Measurements from ENCODE around the gene C3orf20. TPM values are rescaled to one million over a fixed set of nuclear protein-coding genes. Genes with fewer than 3 reads are reported as not detected.

The C3orf20 gene
- total RNA-seq (2014; rRNA removed; shearing (Covaris generic)) (not detected in 2 replicates), polyA plus RNA-seq (2016; fragmentation: Nextera tagmentation; extraction: Ambion mirVana) (not detected in 2 replicates)

GRCh38 chr3:14674841-14675240 is at the start of gene C3orf20:
C3orf20 (plus strand) TSS chr3:14675141; CDS start chr3:14682714, 7,573 bp downstream.
- Histone ChIP-seq H3F3A (ENCODE audit: insufficient read depth) (peaks cover 18% of the 10 kb centered on the region; the same call in 1 of the 2 replicates), H3K4me3 (no peak within 1 kb of the TSS), H3K4me2 (ENCODE audit: unreplicated experiment) (no peak within 1 kb of the TSS), H2AFZ (no peak within 1 kb of the TSS), H3K9me3 (ENCODE audit: low read depth) (no peaks in the 10 kb centered on the region), H3K36me3 (ENCODE audit: low read depth) (peaks cover 22% of the 10 kb centered on the region; the same call in 1 of the 2 replicates), H3K9me2 (ENCODE audit: insufficient read depth) (no peaks in the 10 kb centered on the region), H3K27me3 (replicated peaks; ENCODE audit: insufficient read depth) (no peaks in the 10 kb centered on the region), H3K27ac (no peak within 1 kb of the TSS), H4K20me1 (ENCODE audit: insufficient read depth) (no peaks in the 10 kb centered on the region), H3K79me2 (ENCODE audit: insufficient read depth) (no peaks in the 10 kb centered on the region), H3K9ac (no peak within 1 kb of the TSS), H3K4me1 (ENCODE audit: insufficient read depth) (no peaks in the 10 kb centered on the region)
- in situ Hi-C loops (cut with MboI): loop anchor here (5.0 kb wide), 1 partner anchor 247 kb away; no protein-coding TSS in a partner anchor
- DNase-seq: no peak
- 76 to 80% methylated on average over 7 of the region's 7 CpGs for WGBS, 2 experiments (ENCODE audit: low coverage in 1 of 2, low lambda C conversion rate in 2 of 2, missing lambda C conversion rate in 2 of 2)
- no peak for TF ChIP-seq EZH2phosphoT487 (IDR thresholded peaks at IDR 0.05; ENCODE audit: insufficient read depth, low read depth)
- TF ChIP-seq EZH2 (IDR thresholded peaks at IDR 0.05; ENCODE audit: insufficient read depth, poor library complexity, severe bottlenecking): no peak

GRCh38 chr3:14625443-14625842 is 49.5 kb upstream of the C3orf20 start:
- Histone ChIP-seq H3K36me3 (ENCODE audit: low read depth) (no peaks in the 10 kb centered on the region), H3K27ac (no peak overlapping the region), H2AFZ (no peak overlapping the region), H3K27me3 (replicated peaks; ENCODE audit: insufficient read depth) (no peaks in the 10 kb centered on the region), H4K20me1 (ENCODE audit: insufficient read depth) (no peaks in the 10 kb centered on the region), H3K9me3 (ENCODE audit: low read depth) (no peaks in the 10 kb centered on the region), H3K4me3 (no peak overlapping the region), H3K4me2 (ENCODE audit: unreplicated experiment) (no peak overlapping the region), H3K79me2 (ENCODE audit: insufficient read depth) (no peaks in the 10 kb centered on the region), H3F3A (ENCODE audit: insufficient read depth) (0 out of 2 replicates have a peak, but pooled peaks cover 4% of the 10 kb centered on the region), H3K4me1 (ENCODE audit: insufficient read depth) (peaks cover 6% of the 10 kb centered on the region), H3K9me2 (ENCODE audit: insufficient read depth) (no peaks in the 10 kb centered on the region), H3K9ac (no peak overlapping the region)
- DNase-seq: no peak
- in situ Hi-C loops (cut with MboI): no loop called here
- TF ChIP-seq EZH2 (IDR thresholded peaks at IDR 0.05; ENCODE audit: insufficient read depth, poor library complexity, severe bottlenecking) (no peak), EZH2phosphoT487 (IDR thresholded peaks at IDR 0.05; ENCODE audit: insufficient read depth, low read depth) (no peak)
- WGBS, 2 experiments (ENCODE audit: low coverage in 1 of 2, low lambda C conversion rate in 2 of 2, missing lambda C conversion rate in 2 of 2): 65 to 71% methylated on average over 6 of the region's 6 CpGs

- H3K9ac ChIP-seq: no peak overlapping the region
- WGBS, 2 experiments (ENCODE audit: low coverage in 1 of 2, low lambda C conversion rate in 2 of 2, missing lambda C conversion rate in 2 of 2): 86 to 88% methylated on average over 6 of the region's 6 CpGs
- in situ Hi-C loops (cut with MboI): no loop called here
Observed at GRCh38 chr3:14627815-14628214, 47.1 kb upstream of the C3orf20 start.

DNA sequence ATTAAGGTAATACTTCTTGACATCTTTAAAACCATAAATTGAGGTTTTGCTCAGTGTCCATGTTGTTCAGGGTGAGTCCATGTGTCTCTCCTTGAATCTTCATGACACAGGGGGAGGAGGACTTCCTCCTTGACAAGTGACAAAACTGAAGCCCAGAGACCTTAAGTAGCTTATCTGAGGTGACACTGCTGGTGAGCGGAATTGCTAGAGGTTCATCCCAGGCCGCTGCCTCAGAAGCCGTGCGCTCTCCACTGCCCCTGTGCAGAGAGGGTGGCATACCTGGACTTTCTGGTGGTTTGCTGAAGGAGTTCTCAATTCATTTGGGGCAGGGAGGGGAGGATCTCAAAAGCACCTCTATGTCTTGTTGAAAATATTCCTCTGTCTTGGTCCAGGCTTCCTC is 46.5 kb upstream of the C3orf20 start:
- no peaks in the 10 kb centered on the region for H3K9me3 ChIP-seq (ENCODE audit: low read depth)
- WGBS, 2 experiments (ENCODE audit: low coverage in 1 of 2, low lambda C conversion rate in 2 of 2, missing lambda C conversion rate in 2 of 2): 72 to 91% methylated on average over 4 of the region's 4 CpGs
- no peaks in the 10 kb centered on the region for H4K20me1 ChIP-seq (ENCODE audit: insufficient read depth)
- H2AFZ ChIP-seq: no peak overlapping the region
- no peaks in the 10 kb centered on the region for H3K27me3 ChIP-seq (replicated peaks; ENCODE audit: insufficient read depth)
- TF ChIP-seq EZH2 (IDR thresholded peaks at IDR 0.05; ENCODE audit: insufficient read depth, poor library complexity, severe bottlenecking): no peak
- no peak for TF ChIP-seq EZH2phosphoT487 (IDR thresholded peaks at IDR 0.05; ENCODE audit: insufficient read depth, low read depth)
- no peaks in the 10 kb centered on the region for H3K79me2 ChIP-seq (ENCODE audit: insufficient read depth)
- no peak overlapping the region for H3K4me2 ChIP-seq (ENCODE audit: unreplicated experiment)
- H3K9ac ChIP-seq: no peak overlapping the region
- in situ Hi-C loops (cut with MboI): no loop called here
- DNase-seq: no peak
- no peak overlapping the region for H3K4me3 ChIP-seq
- no peaks in the 10 kb centered on the region for H3K9me2 ChIP-seq (ENCODE audit: insufficient read depth)
- H3K27ac ChIP-seq: no peak overlapping the region
- H3K4me1 ChIP-seq (ENCODE audit: insufficient read depth): peaks cover 6% of the 10 kb centered on the region
- H3K36me3 ChIP-seq (ENCODE audit: low read depth): no peaks in the 10 kb centered on the region
- H3F3A ChIP-seq (ENCODE audit: insufficient read depth): 0 out of 2 replicates have a peak, but pooled peaks cover 4% of the 10 kb centered on the region

More at GRCh38 chr3:14627815-14628214, 47.1 kb upstream of the C3orf20 start:
- no peaks in the 10 kb centered on the region for H3K79me2 ChIP-seq (ENCODE audit: insufficient read depth)
- H3K9me2 ChIP-seq (ENCODE audit: insufficient read depth): no peaks in the 10 kb centered on the region
- no peaks in the 10 kb centered on the region for H4K20me1 ChIP-seq (ENCODE audit: insufficient read depth)
- no peaks in the 10 kb centered on the region for H3K9me3 ChIP-seq (ENCODE audit: low read depth)
- 0 out of 2 replicates have a peak, but pooled peaks cover 4% of the 10 kb centered on the region for H3F3A ChIP-seq (ENCODE audit: insufficient read depth)
- H3K27me3 ChIP-seq (replicated peaks; ENCODE audit: insufficient read depth): no peaks in the 10 kb centered on the region
- H3K4me3 ChIP-seq: no peak overlapping the region
- peak overlapping the region; percentile 29; the same call in 1 of the 2 replicates for H2AFZ ChIP-seq
- DNase-seq: no peak
- H3K36me3 ChIP-seq (ENCODE audit: low read depth): no peaks in the 10 kb centered on the region
- H3K4me2 ChIP-seq (ENCODE audit: unreplicated experiment): no peak overlapping the region
- peaks cover 6% of the 10 kb centered on the region for H3K4me1 ChIP-seq (ENCODE audit: insufficient read depth)
- TF ChIP-seq EZH2phosphoT487 (IDR thresholded peaks at IDR 0.05; ENCODE audit: insufficient read depth, low read depth) (no peak), EZH2 (IDR thresholded peaks at IDR 0.05; ENCODE audit: insufficient read depth, poor library complexity, severe bottlenecking) (no peak)
- H3K27ac ChIP-seq: no peak overlapping the region

Data from GM23248 (cell line).